GM12865 (cell line): Measurements from ENCODE around the gene PDAP1.
A peak's percentile ranks its signal among the peaks of the same experiment; 100 is the strongest.

ENCODE experiments used
- DNase-seq: peaks from one replicate; pipeline ENCODE4 v3.0.0; 2010; ENCODE audit warnings: low read depth
- H3K4me3 ChIP-seq: 2 replicates; pipeline ENCODE4 v1.5.1; 2011; ENCODE audit warnings: mild to moderate bottlenecking, low read depth, low read length, control low read depth
- TF ChIP-seq, protein P1 (sequence below): IDR thresholded peaks from 2 replicates; pipeline ENCODE4 v1.5.1; 2011; ENCODE audit warnings: low read length, control low read depth, low read depth, inconsistent platforms; ENCODE audit not compliant: insufficient read depth; ENCODE audit errors: missing control alignments

Gene PDAP1

GRCh38 chr7:99379043-99379577, 29.3 kb downstream of the PDAP1 start:
- peak overlapping the region; percentile 77 for H3K4me3 ChIP-seq
- TF ChIP-seq, protein P1, sequence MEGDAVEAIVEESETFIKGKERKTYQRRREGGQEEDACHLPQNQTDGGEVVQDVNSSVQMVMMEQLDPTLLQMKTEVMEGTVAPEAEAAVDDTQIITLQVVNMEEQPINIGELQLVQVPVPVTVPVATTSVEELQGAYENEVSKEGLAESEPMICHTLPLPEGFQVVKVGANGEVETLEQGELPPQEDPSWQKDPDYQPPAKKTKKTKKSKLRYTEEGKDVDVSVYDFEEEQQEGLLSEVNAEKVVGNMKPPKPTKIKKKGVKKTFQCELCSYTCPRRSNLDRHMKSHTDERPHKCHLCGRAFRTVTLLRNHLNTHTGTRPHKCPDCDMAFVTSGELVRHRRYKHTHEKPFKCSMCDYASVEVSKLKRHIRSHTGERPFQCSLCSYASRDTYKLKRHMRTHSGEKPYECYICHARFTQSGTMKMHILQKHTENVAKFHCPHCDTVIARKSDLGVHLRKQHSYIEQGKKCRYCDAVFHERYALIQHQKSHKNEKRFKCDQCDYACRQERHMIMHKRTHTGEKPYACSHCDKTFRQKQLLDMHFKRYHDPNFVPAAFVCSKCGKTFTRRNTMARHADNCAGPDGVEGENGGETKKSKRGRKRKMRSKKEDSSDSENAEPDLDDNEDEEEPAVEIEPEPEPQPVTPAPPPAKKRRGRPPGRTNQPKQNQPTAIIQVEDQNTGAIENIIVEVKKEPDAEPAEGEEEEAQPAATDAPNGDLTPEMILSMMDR, result no peak
- peak; percentile 82 for DNase-seq

- peak; percentile 82 for DNase-seq
- H3K4me3 ChIP-seq, result peak overlapping the region; percentile 96
- TF ChIP-seq, protein P1, result no peak
These were observed 33.2 kb downstream of the PDAP1 start for GRCh38 chr7:99375070-99375807.

- DNase-seq, result peak; percentile 93
- peak within 1 kb of the TSS; percentile 96 for H3K4me3 ChIP-seq
- TF ChIP-seq, protein P1, result no peak
These were observed 34.0 kb downstream of the PDAP1 start, which contains the start of gene ARPC1B for GRCh38 chr7:99374111-99375064. ARPC1B (plus strand) TSS chr7:99374730; CDS start chr7:99385715, 10,985 bp downstream.

- H3K4me3 ChIP-seq, result peak overlapping the region; percentile 96
- TF ChIP-seq, protein P1, result no peak
- no peak for DNase-seq
These were observed 35.0 kb downstream of the PDAP1 start for GRCh38 chr7:99373091-99374066.

DNA sequence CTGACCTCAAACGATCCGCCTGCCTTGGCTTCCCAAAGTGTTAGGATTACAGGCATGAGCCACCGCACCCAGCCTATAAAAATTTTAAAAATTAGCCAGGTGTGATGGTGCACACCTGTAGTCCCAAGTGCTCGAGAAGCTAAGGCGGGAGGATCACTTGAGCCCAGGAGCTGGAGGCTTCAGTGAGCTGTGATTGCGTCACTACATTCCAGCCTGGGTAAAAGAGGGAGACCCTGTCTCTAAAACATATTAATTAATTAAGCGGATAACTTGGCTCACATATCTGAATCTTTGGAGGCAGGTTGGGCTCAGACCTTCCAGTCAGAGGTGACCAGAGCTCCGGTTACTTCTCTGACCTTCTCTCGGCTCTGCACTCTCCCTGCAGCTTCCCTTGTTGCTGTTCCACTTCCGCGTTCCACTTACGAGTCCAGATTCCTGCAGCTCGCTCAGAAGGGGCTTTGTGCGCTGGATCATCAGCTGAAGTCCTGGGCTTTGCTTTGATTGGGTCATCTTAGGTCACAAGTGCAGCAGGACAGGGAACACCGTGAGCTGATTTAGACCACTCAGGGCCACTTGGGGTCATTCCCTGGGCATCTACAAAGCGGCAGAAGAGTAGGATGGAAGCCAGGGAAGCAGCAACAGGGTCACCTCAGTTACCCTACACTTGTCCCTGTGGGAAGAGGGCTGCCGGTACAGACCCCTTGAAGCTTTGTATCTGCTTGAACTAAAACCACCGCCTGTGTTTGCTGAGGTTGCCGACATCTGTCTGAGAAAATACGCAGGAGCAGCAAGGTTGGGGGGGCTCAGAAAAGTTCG, 35.9 kb downstream of the PDAP1 start:
- TF ChIP-seq, protein P1, result no peak
- DNase-seq, result no peak
- H3K4me3 ChIP-seq, result no peak overlapping the region
